ENCODE results near the gene GORASP1. TPM values are rescaled to one million over a fixed set of nuclear protein-coding genes. Genes with fewer than 3 reads are reported as not detected.
A peak's percentile ranks its signal among the peaks of the same experiment; 100 is the strongest.

Gene GORASP1
- total and polyA plus RNA-seq, 2 of the 13 experiments (the other 11 are each of a cell fraction or from before 2014, with no cell fraction given), result 36.4 to 39.8 TPM

DNA sequence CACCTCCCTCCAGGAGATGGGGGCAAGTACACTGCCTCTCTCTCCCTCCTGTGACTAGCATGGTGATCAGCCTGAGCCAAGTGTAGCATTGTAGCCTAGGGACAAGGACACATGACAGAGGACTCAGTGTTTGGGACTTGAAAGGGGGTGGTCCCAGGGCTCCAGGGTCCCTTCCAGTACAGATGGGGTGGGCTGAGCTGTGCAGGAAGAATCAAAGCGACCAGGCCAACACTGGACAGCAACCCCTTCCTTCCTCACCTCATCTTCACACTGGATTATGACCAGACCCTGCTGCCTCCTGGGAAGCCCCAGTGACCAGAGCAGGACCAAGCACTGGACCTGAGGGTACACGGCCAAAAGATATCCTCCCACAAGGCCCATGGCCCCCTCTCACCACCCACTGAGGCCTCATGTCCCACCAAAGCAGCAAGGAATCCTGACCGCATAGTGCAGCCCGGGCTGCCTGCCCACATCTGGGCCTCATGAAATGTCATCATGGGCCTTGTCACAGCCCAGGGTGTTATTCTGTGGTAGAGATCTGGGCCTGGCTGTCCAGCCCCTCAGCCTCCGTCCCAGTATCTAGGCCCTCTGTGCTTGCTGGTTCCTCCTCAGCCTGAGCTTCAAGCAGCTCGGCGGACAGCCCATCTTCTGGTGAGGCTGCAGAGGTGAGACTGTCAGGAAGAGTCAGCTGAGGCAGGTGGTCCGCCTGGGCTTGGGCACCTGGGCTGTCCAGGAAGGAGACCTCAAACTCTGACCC, 9.5 kb downstream of the GORASP1 start:
- in situ Hi-C loops (cut with HindIII; ENCODE audit: extremely low pct_ligation_motif_present, low pct_unique_long_range_greater_than_20kb), result no loop called here
- POLR2A ChIA-PET, result no interaction called here

DNA sequence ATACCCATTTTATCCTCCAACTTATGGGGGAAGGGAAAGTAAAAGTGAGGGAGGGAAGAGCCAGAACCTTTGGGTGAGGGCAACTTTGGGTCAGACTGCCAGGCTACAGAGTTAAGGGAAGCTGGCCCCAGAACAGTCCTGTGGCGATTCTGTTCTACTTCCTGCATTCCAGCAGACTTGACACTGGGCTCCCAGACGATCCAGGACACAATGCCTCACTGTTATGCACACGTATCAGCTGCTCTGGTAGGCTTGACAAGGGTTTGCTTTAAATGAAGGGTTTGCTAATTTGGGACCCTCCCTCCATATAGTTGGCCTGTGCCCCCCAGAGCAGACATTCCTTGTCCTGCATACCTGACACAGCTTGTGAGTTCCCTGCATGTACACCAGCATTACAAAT, 10.7 kb downstream of the GORASP1 start:
- Histone ChIP-seq H4K20me1 (ENCODE audit: insufficient read depth, low read length) (no peaks in the 10 kb centered on the region), H3K79me2 (ENCODE audit: insufficient read depth, low read length) (no peaks in the 10 kb centered on the region), H3K9me3 (ENCODE audit: low read length) (no peaks in the 10 kb centered on the region), H3K27me3 (ENCODE audit: control insufficient read depth in 1 of 2, insufficient read depth in 2 of 2, low read length in 2 of 2) (no peaks in the 10 kb centered on the region), H3K4me2 (ENCODE audit: low read depth, low read length) (no peak overlapping the region), H3K9ac (ENCODE audit: insufficient read depth, low read depth, low read length) (no peak overlapping the region), H2AFZ (ENCODE audit: low read length) (no peak overlapping the region), H3K27ac (ENCODE audit: extremely low read length, insufficient read depth, low read length) (no peak overlapping the region), H3K4me3 (replicated peaks in 1 of 3; ENCODE audit: insufficient read depth in 1 of 3, low read depth in 2 of 3, low read length in 3 of 3) (no peak overlapping the region), H3K4me1 (ENCODE audit: insufficient read depth, low read length) (peaks cover 14% of the 10 kb centered on the region), H3K36me3 (replicated peaks in 1 of 2; ENCODE audit: control insufficient read depth in 1 of 2, insufficient read depth in 2 of 2, low read length in 2 of 2) (peaks cover 23 to 82% of the 10 kb centered on the region in 2 experiments)
- in situ Hi-C loops (cut with HindIII; ENCODE audit: extremely low pct_ligation_motif_present, low pct_unique_long_range_greater_than_20kb) (no loop called here), intact Hi-C loops (cut with micrococcal nuclease; ENCODE audit: unreplicated experiment) (loop anchor here (5.0 kb wide), 1 partner anchor 1639 kb away; no protein-coding TSS in a partner anchor)
- 19% methylated on average over 2 of the region's 3 CpGs for WGBS (ENCODE audit: low lambda C conversion rate)
- BruUV-seq (replicated peaks), result no TSS peak
- ChIA-PET CTCF (ENCODE audit: low intra/inter-chr PET ratio, low total read pairs) (interaction anchor here (1.1 kb wide), 1 partner anchor 30 kb away, joined by 3 read pairs; no protein-coding TSS in a partner anchor), POLR2A (no interaction called here)
- ATAC-seq (peak; percentile 51), FAIRE-seq (peak; percentile 51), DNase-seq (ENCODE audit: low spot score) (peak; percentile 67)
- no peak for TF ChIP-seq PRMT3 (CRISPR knock-in tag; IDR thresholded peaks at IDR 0.05; ENCODE audit: borderline replicate concordance, low read depth)
- TF ChIP-seq TEAD3 (CRISPR knock-in tag; optimal IDR thresholded peaks at IDR 0.05; ENCODE audit: borderline replicate concordance), result peak; percentile 92
- TF ChIP-seq, protein P1, sequence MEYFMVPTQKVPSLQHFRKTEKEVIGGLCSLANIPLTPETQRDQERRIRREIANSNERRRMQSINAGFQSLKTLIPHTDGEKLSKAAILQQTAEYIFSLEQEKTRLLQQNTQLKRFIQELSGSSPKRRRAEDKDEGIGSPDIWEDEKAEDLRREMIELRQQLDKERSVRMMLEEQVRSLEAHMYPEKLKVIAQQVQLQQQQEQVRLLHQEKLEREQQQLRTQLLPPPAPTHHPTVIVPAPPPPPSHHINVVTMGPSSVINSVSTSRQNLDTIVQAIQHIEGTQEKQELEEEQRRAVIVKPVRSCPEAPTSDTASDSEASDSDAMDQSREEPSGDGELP (IDR thresholded peaks at IDR 0.05; ENCODE audit: borderline replicate concordance, low read depth), result peak; percentile 31; the same call in 1 of the 2 replicates
- peak; percentile 37; the same call in 1 of the 2 replicates for TF ChIP-seq ELF3 (CRISPR knock-in tag; IDR thresholded peaks at IDR 0.05)
- TF ChIP-seq, protein P2, sequence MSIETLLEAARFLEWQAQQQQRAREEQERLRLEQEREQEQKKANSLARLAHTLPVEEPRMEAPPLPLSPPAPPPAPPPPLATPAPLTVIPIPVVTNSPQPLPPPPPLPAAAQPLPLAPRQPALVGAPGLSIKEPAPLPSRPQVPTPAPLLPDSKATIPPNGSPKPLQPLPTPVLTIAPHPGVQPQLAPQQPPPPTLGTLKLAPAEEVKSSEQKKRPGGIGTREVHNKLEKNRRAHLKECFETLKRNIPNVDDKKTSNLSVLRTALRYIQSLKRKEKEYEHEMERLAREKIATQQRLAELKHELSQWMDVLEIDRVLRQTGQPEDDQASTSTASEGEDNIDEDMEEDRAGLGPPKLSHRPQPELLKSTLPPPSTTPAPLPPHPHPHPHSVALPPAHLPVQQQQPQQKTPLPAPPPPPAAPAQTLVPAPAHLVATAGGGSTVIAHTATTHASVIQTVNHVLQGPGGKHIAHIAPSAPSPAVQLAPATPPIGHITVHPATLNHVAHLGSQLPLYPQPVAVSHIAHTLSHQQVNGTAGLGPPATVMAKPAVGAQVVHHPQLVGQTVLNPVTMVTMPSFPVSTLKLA (IDR thresholded peaks at IDR 0.05), result no peak
- TF ChIP-seq RBM22 (optimal IDR thresholded peaks at IDR 0.05; ENCODE audit: low read length), result peak; percentile 27
- peak; percentile 21; the same call in 1 of the 2 replicates for TF ChIP-seq SAP130 (CRISPR knock-in tag; IDR thresholded peaks at IDR 0.05; ENCODE audit: low read depth)
- peak; percentile 30; the same call in 1 of the 2 replicates for TF ChIP-seq ELF1 (CRISPR knock-in tag; IDR thresholded peaks at IDR 0.05)

More for the DNA sequence above, 9.5 kb downstream of the GORASP1 start:
- DNase-seq (ENCODE audit: low spot score), result no peak
- Histone ChIP-seq H3K27me3 (ENCODE audit: control insufficient read depth in 1 of 2, insufficient read depth in 2 of 2, low read length in 2 of 2) (no peaks in the 10 kb centered on the region), H4K20me1 (ENCODE audit: insufficient read depth, low read length) (no peaks in the 10 kb centered on the region), H3K4me1 (ENCODE audit: insufficient read depth, low read length) (peaks cover 14% of the 10 kb centered on the region), H3K27ac (ENCODE audit: extremely low read length, insufficient read depth, low read length) (no peak overlapping the region), H3K4me2 (ENCODE audit: low read depth, low read length) (no peak overlapping the region), H3K36me3 (replicated peaks in 1 of 2; ENCODE audit: control insufficient read depth in 1 of 2, insufficient read depth in 2 of 2, low read length in 2 of 2) (peaks cover 21 to 72% of the 10 kb centered on the region in 2 experiments), H3K4me3 (replicated peaks in 1 of 3; ENCODE audit: insufficient read depth in 1 of 3, low read depth in 2 of 3, low read length in 3 of 3) (no peak overlapping the region), H3K9me3 (ENCODE audit: low read length) (no peaks in the 10 kb centered on the region), H3K79me2 (ENCODE audit: insufficient read depth, low read length) (no peaks in the 10 kb centered on the region), H2AFZ (ENCODE audit: low read length) (no peak overlapping the region), H3K9ac (ENCODE audit: insufficient read depth, low read depth, low read length) (no peak overlapping the region)
- CTCF ChIA-PET (ENCODE audit: low intra/inter-chr PET ratio, low total read pairs), result no interaction called here
- no peak for ATAC-seq
- no TSS peak for BruUV-seq (replicated peaks)
- no peak for FAIRE-seq
- intact Hi-C loops (cut with micrococcal nuclease; ENCODE audit: unreplicated experiment), result loop anchor here (5.0 kb wide), 1 partner anchor 1641 kb away; no protein-coding TSS in a partner anchor
- TF ChIP-seq SRSF9 (IDR thresholded peaks at IDR 0.05; ENCODE audit: borderline replicate concordance, insufficient read depth, low read depth, low read length, poor library complexity, severe bottlenecking) (no peak), AGO2 (optimal IDR thresholded peaks at IDR 0.05; ENCODE audit: low read depth, low read length) (peak; percentile 49)
- WGBS (ENCODE audit: low lambda C conversion rate), result 100% methylated on average over 3 of the region's 8 CpGs
